ENCODE results near the gene COX8A.
A peak's percentile ranks its signal among the peaks of the same experiment; 100 is the strongest.

COX8A gene

GRCh38 chr11:63974259-63975143 is at the start of gene COX8A:
COX8A (plus strand) TSS chr11:63974620; CDS start chr11:63974681, 61 bp downstream.
- no peak for TF ChIP-seq CTCF (IDR thresholded peaks at IDR 0.05; ENCODE audit: low read depth, low read length)

GRCh38 chr11:63929616-63930015 is 44.8 kb upstream of the COX8A start:
- no peak overlapping the region for H3K4me3 ChIP-seq (replicated peaks in 1 of 2; ENCODE audit: low read depth in 2 of 2, low read length in 2 of 2)
- DNase-seq (ENCODE audit: low read depth in 2 of 2) = no peak
- no peak for TF ChIP-seq CTCF (IDR thresholded peaks at IDR 0.05; ENCODE audit: low read depth, low read length)

More at GRCh38 chr11:63974259-63975143, at the start of gene COX8A:
- peak within 1 kb of the TSS; percentile 89 to 100 for H3K4me3 ChIP-seq (replicated peaks in 1 of 2; ENCODE audit: low read depth in 2 of 2, low read length in 2 of 2)
- peak; percentile 100 for DNase-seq (ENCODE audit: low read depth in 2 of 2)

- TF ChIP-seq CTCF (IDR thresholded peaks at IDR 0.05; ENCODE audit: low read depth, low read length) = no peak
- H3K4me3 ChIP-seq (replicated peaks in 1 of 2; ENCODE audit: low read depth in 2 of 2, low read length in 2 of 2) = no peak overlapping the region
- no peak for DNase-seq (ENCODE audit: low read depth in 2 of 2)
Measured at GRCh38 chr11:63931045-63931444, 43.4 kb upstream of the COX8A start.

- no peak overlapping the region for H3K4me3 ChIP-seq (replicated peaks in 1 of 2; ENCODE audit: low read depth in 2 of 2, low read length in 2 of 2)
- no peak for TF ChIP-seq CTCF (IDR thresholded peaks at IDR 0.05; ENCODE audit: low read depth, low read length)
- DNase-seq (ENCODE audit: low read depth in 2 of 2) = no peak
Measured at GRCh38 chr11:63931876-63932275, 42.5 kb upstream of the COX8A start.

GRCh38 chr11:63933459-63933858 is 41.0 kb upstream of the COX8A start:
- no peak for TF ChIP-seq CTCF (IDR thresholded peaks at IDR 0.05; ENCODE audit: low read depth, low read length)
- no peak for DNase-seq (ENCODE audit: low read depth in 2 of 2)

GRCh38 chr11:63937713-63938478 is 36.5 kb upstream of the COX8A start:
- DNase-seq (ENCODE audit: low read depth in 2 of 2) = no peak
- TF ChIP-seq CTCF (IDR thresholded peaks at IDR 0.05; ENCODE audit: low read depth, low read length) = no peak
- peak overlapping the region; percentile 42 to 94 for H3K4me3 ChIP-seq (replicated peaks in 1 of 2; ENCODE audit: low read depth in 2 of 2, low read length in 2 of 2)

More at GRCh38 chr11:63933459-63933858, 41.0 kb upstream of the COX8A start:
- no peak overlapping the region for H3K4me3 ChIP-seq (replicated peaks in 1 of 2; ENCODE audit: low read depth in 2 of 2, low read length in 2 of 2)

Data from cardiac fibroblast (primary cell).